ENCODE data around the gene CTNNA3.
"Not testable (repeated sequence)": the region's sequence is repeated elsewhere in the genome, so short reads cannot be mapped to it uniquely, and the experiment has no call there.

CTNNA3 gene

DNA sequence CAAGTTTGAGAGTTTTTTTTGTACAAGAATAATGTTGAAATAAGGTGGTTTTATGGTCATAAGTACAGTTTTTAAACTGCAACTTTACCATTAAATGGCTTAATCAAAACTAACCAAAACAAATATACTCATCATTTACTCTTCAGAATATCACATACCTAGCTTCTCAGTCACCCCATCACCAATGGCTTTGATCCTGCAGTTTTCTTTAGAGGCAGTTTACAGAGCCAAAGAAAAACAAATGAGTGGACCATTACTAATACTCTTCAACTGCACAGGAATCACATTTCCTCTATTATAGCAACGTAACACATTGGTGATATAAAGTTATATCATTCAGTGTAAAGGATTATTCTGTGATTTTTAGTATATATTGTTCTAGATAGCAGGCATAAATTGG, 1346.3 kb downstream of the CTNNA3 start:
- Histone ChIP-seq H3K36me3 (no peaks in the 10 kb centered on the region), H3K4me3 (ENCODE audit: low read depth, low read length) (no peak overlapping the region), H3K4me1 (no peaks in the 10 kb centered on the region), H3K9me3 (no peaks in the 10 kb centered on the region), H3K27me3 (no peaks in the 10 kb centered on the region)
- TF ChIP-seq CTCF (IDR thresholded peaks at IDR 0.05; ENCODE audit: low read depth, low read length): no peak
- DNase-seq: no peak

DNA sequence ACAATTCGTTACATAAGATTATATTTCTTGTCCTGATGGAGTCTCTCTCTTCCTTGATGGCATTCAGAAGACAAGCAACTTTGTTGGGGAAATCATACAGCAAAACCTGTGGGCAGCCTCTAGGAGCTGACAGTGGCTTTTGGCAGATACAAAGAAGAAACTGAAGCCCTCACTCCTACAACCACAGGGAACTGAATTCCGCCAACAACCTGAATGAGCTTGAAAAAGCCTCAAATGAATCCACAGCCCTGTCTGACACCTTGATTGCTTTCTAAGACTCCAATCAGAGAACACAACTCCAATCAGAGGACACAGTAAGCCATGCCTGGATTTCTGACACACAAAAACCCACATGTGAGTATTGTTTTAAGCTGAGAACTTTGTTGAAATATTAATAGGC, 1346.9 kb downstream of the CTNNA3 start:
- no peaks in the 10 kb centered on the region for H3K36me3 ChIP-seq
- no peaks in the 10 kb centered on the region for H3K4me1 ChIP-seq
- no peaks in the 10 kb centered on the region for H3K27me3 ChIP-seq
- no peaks in the 10 kb centered on the region for H3K9me3 ChIP-seq
- TF ChIP-seq CTCF (IDR thresholded peaks at IDR 0.05; ENCODE audit: low read depth, low read length): no peak
- no peak overlapping the region for H3K4me3 ChIP-seq (ENCODE audit: low read depth, low read length)
- no peak for DNase-seq

- Histone ChIP-seq H3K27me3 (no peaks in the 10 kb centered on the region), H3K36me3 (no peaks in the 10 kb centered on the region), H3K4me1 (no peaks in the 10 kb centered on the region), H3K4me3 (ENCODE audit: low read depth, low read length) (no peak overlapping the region), H3K9me3 (no peaks in the 10 kb centered on the region)
- TF ChIP-seq CTCF (IDR thresholded peaks at IDR 0.05; ENCODE audit: low read depth, low read length): no peak
- no peak for DNase-seq
Measured at GRCh38 chr10:66337211-66337610, 1358.8 kb downstream of the CTNNA3 start.

DNA sequence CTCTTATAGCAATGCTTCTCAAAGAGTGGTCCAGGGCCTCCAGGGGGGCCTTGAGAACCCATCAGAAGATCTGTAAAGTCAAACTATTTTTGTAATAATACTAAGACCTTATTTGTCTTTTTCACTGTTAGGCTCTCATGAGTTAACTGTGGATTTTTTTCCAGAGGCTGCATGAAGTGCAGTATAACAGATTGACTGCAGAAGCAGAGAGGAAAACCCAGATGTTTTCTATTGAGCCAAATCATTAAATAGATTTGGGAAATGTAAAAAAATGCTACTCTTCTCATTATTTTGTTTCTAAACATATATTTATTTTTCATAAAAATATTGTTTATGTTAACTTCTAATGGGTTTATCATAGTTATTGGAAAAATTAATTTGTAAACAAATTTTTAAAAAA, 1359.2 kb downstream of the CTNNA3 start:
- DNase-seq: no peak
- H3K27me3 ChIP-seq: no peaks in the 10 kb centered on the region
- TF ChIP-seq CTCF (IDR thresholded peaks at IDR 0.05; ENCODE audit: low read depth, low read length): no peak
- no peaks in the 10 kb centered on the region for H3K4me1 ChIP-seq
- H3K36me3 ChIP-seq: no peaks in the 10 kb centered on the region
- H3K4me3 ChIP-seq (ENCODE audit: low read depth, low read length): no peak overlapping the region
- H3K9me3 ChIP-seq: no peaks in the 10 kb centered on the region

GRCh38 chr10:66335753-66336152, 1360.2 kb downstream of the CTNNA3 start:
- not testable (repeated sequence) for H3K4me1 ChIP-seq

GRCh38 chr10:66329147-66329546, 1366.8 kb downstream of the CTNNA3 start:
- no peak for DNase-seq
- no peak for TF ChIP-seq CTCF (IDR thresholded peaks at IDR 0.05; ENCODE audit: low read depth, low read length)
- H3K9me3 ChIP-seq: no peaks in the 10 kb centered on the region
- H3K36me3 ChIP-seq: no peaks in the 10 kb centered on the region
- no peaks in the 10 kb centered on the region for H3K27me3 ChIP-seq
- no peaks in the 10 kb centered on the region for H3K4me1 ChIP-seq
- no peak overlapping the region for H3K4me3 ChIP-seq (ENCODE audit: low read depth, low read length)

More at GRCh38 chr10:66335753-66336152, 1360.2 kb downstream of the CTNNA3 start:
- not testable (repeated sequence) for H3K9me3 ChIP-seq; H3K4me3 ChIP-seq (ENCODE audit: low read depth, low read length); H3K27me3 ChIP-seq; DNase-seq; H3K36me3 ChIP-seq

DNA sequence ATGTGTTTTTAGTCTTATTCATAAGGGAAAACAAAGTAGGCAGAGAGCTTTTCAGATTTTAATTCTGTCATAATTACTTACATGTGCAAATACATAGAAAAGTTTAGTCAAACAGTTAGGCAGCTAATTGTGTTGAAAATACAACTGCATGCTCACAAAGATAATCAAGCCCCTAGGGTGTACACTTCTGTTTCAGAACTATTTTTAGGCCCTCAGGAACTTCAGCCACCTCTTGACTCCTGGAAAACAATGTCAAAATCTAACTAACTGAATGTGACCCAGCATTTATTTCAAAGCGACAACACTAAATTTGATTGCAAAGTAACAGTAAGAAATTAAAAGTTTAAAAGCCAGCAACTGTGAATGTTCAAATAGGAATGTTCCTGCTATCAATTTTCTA, 1369.1 kb downstream of the CTNNA3 start:
- no peaks in the 10 kb centered on the region for H3K36me3 ChIP-seq
- no peak for TF ChIP-seq CTCF (IDR thresholded peaks at IDR 0.05; ENCODE audit: low read depth, low read length)
- DNase-seq: no peak

More for the DNA sequence above, 1369.1 kb downstream of the CTNNA3 start:
- Histone ChIP-seq H3K4me1 (no peaks in the 10 kb centered on the region), H3K9me3 (no peaks in the 10 kb centered on the region), H3K27me3 (no peaks in the 10 kb centered on the region), H3K4me3 (ENCODE audit: low read depth, low read length) (no peak overlapping the region)

All from BE2C (cell line).